Aorta (tissue), 5 donors: Measurements from ENCODE around the gene PHLDA3. TPM values are rescaled to one million over a fixed set of nuclear protein-coding genes. Genes with fewer than 3 reads are reported as not detected.
A peak's percentile ranks its signal among the peaks of the same experiment; 100 is the strongest.

Experiments
- ATAC-seq: fragments of 200-7000 bp; cut with Tn5 transposase; one replicate; pipeline ENCODE4 v1.9.1; 2022; ENCODE audit warnings: moderate library complexity; ENCODE audit not compliant: low FRiP score
- DNase-seq, 2 donors: peaks; one replicate each; pipeline ENCODE4 v3.0.0-alpha.2; 2020
- H3K27ac ChIP-seq, 2 donors: one replicate each; pipeline ENCODE4 v1.5.1; 2013; ENCODE audit warnings: low read length in 2 of 2, mild to moderate bottlenecking in 2 of 2, moderate library complexity in 2 of 2, control low read depth in 1 of 2, inconsistent platforms in 1 of 2, low read depth in 1 of 2
- H3K27me3 ChIP-seq, 2 donors: one replicate each; pipeline ENCODE4 v1.6.1; 2013; ENCODE audit warnings: control low read depth in 1 of 2, low read length in 1 of 2, mild to moderate bottlenecking in 1 of 2, moderate library complexity in 1 of 2; ENCODE audit not compliant: insufficient read depth in 2 of 2, control insufficient read depth in 1 of 2
- H3K36me3 ChIP-seq, 2 donors: one replicate each; pipeline ENCODE4 v1.6.1; 2013; ENCODE audit warnings: control low read depth in 1 of 2, low read length in 1 of 2, mild to moderate bottlenecking in 1 of 2; ENCODE audit not compliant: insufficient read depth in 2 of 2, control insufficient read depth in 1 of 2
- H3K4me1 ChIP-seq, 2 donors: one replicate each; pipeline ENCODE4 v1.6.1; 2013; ENCODE audit warnings: low read length in 2 of 2, control low read depth in 1 of 2, mild to moderate bottlenecking in 1 of 2, moderate library complexity in 1 of 2; ENCODE audit not compliant: insufficient read depth in 2 of 2, control insufficient read depth in 1 of 2
- H3K4me3 ChIP-seq, 2 donors: one replicate each; pipeline ENCODE4 v1.5.1; 2013; ENCODE audit warnings: low read length in 2 of 2, control low read depth in 1 of 2, mild to moderate bottlenecking in 1 of 2
- H3K9me3 ChIP-seq: one replicate; pipeline ENCODE4 v1.6.1; 2013; ENCODE audit warnings: mild to moderate bottlenecking, low read length; ENCODE audit not compliant: control insufficient read depth
- WGBS, 2 donors: extraction: QIAGEN DNeasy Blood & Tissue Kit; methylation state at CpG; one replicate each; pipeline ENCODE4 v1.1.7; 2013; 5-methylcytosine and 5-hydroxymethylcytosine counted together
- intact Hi-C, 2 donors: fragments of 100-400 bp; cut with DNase I; formaldehyde crosslinking; loops; one replicate each; pipeline versions ENCODE4 v1.14.2 to v1.15.0; 2022
- polyA plus RNA-seq, 2 donors: library from polyadenylated mRNA; stranded (reverse); fragments of 200-250 nt; gene quantifications; one replicate each; pipeline ENCODE4 v1.2.3, GENCODE V29; 2013
- total RNA-seq, 2 donors: library from RNA; stranded (reverse); fragmentation: NEBNext Ultra II Directional; extraction: Animal tissue kit (Norgen Biotek cat#: 25700); gene quantifications; one replicate each; pipeline ENCODE4 v1.2.1, GENCODE V29; 2021
- donor health status: healthy with polysubstance abuse.
- donor health status: Bipolar disorder and iron deficiency.
- donor health status: DM: no; HTN: no; CAD: no.
- donor health status: DM: no; HTN: no; CAD: no.
- donor health status: DM: yes; HTN: yes; CAD: no.

The PHLDA3 gene
- total and polyA plus RNA-seq, 4 donors = 33.7 to 71.6 (median 56.1) TPM

DNA sequence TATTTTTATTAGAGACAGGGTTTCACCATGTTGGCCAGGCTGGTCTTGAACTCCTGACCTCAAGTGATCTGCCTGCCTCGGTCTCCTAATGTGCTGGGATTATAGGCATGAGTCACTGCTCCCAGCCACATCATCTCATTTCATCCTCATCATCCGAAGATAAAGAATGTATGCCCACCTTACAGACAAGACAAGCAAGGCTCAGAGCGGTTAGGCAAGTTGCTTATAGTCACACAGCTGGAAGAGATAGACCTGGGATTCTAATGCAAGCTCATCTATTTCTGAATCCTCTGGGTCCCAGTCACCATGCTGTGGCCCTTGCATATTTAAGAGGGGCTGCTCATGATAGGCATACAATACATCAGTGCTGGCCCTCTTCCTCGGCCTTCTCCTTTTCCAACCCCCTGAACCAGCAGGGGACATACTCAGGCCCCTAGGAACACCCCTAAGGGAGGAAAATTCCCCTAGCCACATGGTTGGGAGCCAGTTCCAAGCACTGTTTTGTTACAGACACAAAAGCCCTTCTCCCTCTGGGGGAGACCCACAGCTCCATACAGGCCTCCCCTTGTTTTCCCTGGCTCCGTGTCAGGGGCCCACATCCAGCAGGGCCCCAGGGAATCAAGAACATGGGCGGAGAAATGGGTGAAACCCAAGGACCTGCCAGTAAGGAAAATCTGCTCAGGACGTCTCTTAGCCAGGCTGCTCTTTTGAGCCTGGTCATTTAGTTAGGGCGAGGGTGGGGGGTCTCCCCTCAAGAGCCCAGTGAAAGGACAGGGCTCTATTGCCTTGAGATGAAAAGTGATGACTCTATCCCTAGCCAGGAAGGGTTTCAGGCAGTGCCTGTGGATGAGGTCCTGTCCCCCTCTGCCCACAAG lies 31.0 kb upstream of the PHLDA3 start:
- no peak overlapping the region for H3K4me3 ChIP-seq

DNA sequence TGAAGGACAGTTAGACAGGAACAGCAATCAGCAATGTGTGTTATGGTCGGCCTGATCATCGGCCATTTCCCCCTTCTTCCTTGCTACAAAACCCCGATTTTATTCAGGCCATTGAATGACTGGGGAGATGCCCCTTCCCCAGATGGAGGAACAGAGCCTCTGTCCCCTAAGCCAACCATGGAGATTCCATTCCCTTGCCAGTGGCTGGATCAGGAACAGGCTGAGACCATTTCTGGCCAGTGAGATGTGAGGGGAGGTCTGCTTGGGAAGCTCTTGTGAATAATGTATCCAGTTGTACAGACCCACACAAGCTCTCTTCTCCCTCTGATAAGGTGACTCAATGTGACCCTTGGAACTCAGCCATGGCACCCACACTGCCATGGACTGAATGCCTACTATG lies 30.2 kb upstream of the PHLDA3 start:
- no peaks in the 10 kb centered on the region for H3K27me3 ChIP-seq
- H3K36me3 ChIP-seq = peaks cover 2 to 6% of the 10 kb centered on the region in 2 donors
- intact Hi-C loops = no loop called here
- no peak overlapping the region for H3K4me3 ChIP-seq
- H3K27ac ChIP-seq = peak overlapping the region in 1 of 2 donors; percentile 15
- no peaks in the 10 kb centered on the region for H3K9me3 ChIP-seq
- peaks cover 2 to 6% of the 10 kb centered on the region in 2 donors for H3K4me1 ChIP-seq
- DNase-seq = no peak
- no peak for ATAC-seq
- WGBS, 2 donors = 84 to 94% methylated on average over 3 of the region's 3 CpGs

More for the DNA sequence above, 31.0 kb upstream of the PHLDA3 start:
- Histone ChIP-seq H3K27me3 (no peaks in the 10 kb centered on the region), H3K4me1 (peaks cover 2 to 6% of the 10 kb centered on the region in 2 donors), H3K27ac (peak overlapping the region; percentile 63 to 73), H3K9me3 (no peaks in the 10 kb centered on the region), H3K36me3 (peaks cover 2 to 6% of the 10 kb centered on the region in 2 donors)
- intact Hi-C loops = no loop called here
- 26 to 27% methylated on average over 8 of the region's 8 CpGs for WGBS, 2 donors
- DNase-seq (peak in 1 of 2 donors; percentile 74), ATAC-seq (peak; percentile 30)

GRCh38 chr1:201498621-201499020 lies 29.6 kb upstream of the PHLDA3 start:
- DNase-seq (no peak), ATAC-seq (no peak)
- Histone ChIP-seq H3K4me3 (no peak overlapping the region), H3K36me3 (peaks cover 2 to 6% of the 10 kb centered on the region in 2 donors), H3K4me1 (peaks cover 2 to 6% of the 10 kb centered on the region in 2 donors), H3K9me3 (no peaks in the 10 kb centered on the region), H3K27me3 (no peaks in the 10 kb centered on the region), H3K27ac (peak overlapping the region in 1 of 2 donors; percentile 15)
- intact Hi-C loops = no loop called here
- WGBS, 2 donors = 82 to 83% methylated on average over 8 of the region's 8 CpGs

GRCh38 chr1:201497935-201498509 lies 29.0 kb upstream of the PHLDA3 start:
- H3K27ac ChIP-seq = peak overlapping the region in 1 of 2 donors; percentile 36
- H3K36me3 ChIP-seq = peaks cover 2 to 6% of the 10 kb centered on the region in 2 donors
- no peak overlapping the region for H3K4me3 ChIP-seq
- ATAC-seq (no peak), DNase-seq (no peak)
- H3K27me3 ChIP-seq = no peaks in the 10 kb centered on the region
- intact Hi-C loops = no loop called here
- peaks cover 2 to 6% of the 10 kb centered on the region in 2 donors for H3K4me1 ChIP-seq
- no peaks in the 10 kb centered on the region for H3K9me3 ChIP-seq
- 60 to 65% methylated on average over 16 of the region's 16 CpGs for WGBS, 2 donors

DNA sequence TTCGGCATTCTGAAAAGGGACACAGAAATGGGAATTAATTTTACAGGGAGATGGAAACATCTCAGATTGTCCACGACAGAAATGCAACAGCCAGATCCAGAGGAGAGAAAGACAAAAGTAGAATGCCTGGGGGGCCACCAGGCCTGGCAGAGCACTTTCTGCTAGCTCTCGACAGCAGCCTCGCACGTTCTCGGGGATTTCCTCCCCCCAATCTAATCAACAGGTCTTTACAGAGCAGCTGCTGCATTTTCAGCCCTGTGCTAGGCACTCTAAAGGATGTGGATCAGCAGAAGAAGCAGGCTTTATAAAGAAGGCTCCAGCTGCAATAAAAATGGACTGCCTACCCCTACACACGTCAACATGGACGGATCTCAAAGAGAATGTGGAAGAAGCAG lies 27.3 kb upstream of the PHLDA3 start:
- H3K4me1 ChIP-seq = peaks cover 4 to 7% of the 10 kb centered on the region in 2 donors
- H3K36me3 ChIP-seq = peaks cover 2 to 10% of the 10 kb centered on the region in 2 donors
- H3K9me3 ChIP-seq = no peaks in the 10 kb centered on the region
- DNase-seq (no peak), ATAC-seq (no peak)
- no peaks in the 10 kb centered on the region for H3K27me3 ChIP-seq
- 16 to 18% methylated on average over 8 of the region's 8 CpGs for WGBS, 2 donors
- intact Hi-C loops = no loop called here
- H3K4me3 ChIP-seq = no peak overlapping the region
- H3K27ac ChIP-seq = peak overlapping the region; percentile 59 to 85

DNA sequence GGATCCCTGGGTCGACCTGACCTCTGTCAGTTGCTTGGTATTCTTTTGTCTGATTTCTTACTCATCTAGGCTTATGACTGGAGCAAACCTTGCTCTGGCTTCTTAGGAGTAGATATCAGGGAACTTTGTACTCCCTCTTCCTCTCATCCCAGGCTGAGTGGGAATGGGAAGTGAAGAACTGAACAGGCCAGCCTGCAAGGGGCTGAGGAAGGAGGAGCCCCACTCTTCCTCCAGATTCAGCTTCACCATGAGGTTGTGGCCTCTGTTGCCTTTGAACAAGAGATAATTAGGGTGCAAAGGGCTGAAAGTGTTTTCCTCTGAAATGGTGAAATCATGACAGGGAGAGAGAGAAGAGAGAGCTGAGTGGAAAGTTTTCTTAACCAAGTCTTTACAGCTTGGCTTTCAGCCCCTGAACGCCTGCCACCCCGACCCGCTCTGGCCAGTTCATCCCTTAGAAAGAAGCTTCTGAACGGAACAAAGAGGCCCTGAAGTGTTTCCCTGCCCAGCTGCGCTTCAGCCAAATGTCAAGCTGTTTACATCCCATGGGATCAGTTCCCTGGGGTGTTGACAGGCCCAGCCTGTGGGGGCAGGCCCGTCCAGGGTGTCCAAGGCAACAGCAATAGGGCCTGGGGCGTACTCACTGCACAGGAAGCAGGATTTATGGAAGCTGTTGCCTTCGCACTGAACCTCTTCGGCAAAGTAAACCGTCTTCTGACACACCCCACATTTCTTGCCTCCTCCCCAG lies 26.7 kb upstream of the PHLDA3 start:
- peak; percentile 79 for ATAC-seq
- Histone ChIP-seq H3K36me3 (peaks cover 2 to 10% of the 10 kb centered on the region in 2 donors), H3K4me1 (peaks cover 4 to 7% of the 10 kb centered on the region in 2 donors), H3K4me3 (no peak overlapping the region), H3K27me3 (no peaks in the 10 kb centered on the region), H3K9me3 (no peaks in the 10 kb centered on the region), H3K27ac (peak overlapping the region; percentile 71 to 85)
- intact Hi-C loops = no loop called here
- peak; percentile 85 to 87 for DNase-seq
- 8 to 12% methylated on average over 11 of the region's 11 CpGs for WGBS, 2 donors

DNA sequence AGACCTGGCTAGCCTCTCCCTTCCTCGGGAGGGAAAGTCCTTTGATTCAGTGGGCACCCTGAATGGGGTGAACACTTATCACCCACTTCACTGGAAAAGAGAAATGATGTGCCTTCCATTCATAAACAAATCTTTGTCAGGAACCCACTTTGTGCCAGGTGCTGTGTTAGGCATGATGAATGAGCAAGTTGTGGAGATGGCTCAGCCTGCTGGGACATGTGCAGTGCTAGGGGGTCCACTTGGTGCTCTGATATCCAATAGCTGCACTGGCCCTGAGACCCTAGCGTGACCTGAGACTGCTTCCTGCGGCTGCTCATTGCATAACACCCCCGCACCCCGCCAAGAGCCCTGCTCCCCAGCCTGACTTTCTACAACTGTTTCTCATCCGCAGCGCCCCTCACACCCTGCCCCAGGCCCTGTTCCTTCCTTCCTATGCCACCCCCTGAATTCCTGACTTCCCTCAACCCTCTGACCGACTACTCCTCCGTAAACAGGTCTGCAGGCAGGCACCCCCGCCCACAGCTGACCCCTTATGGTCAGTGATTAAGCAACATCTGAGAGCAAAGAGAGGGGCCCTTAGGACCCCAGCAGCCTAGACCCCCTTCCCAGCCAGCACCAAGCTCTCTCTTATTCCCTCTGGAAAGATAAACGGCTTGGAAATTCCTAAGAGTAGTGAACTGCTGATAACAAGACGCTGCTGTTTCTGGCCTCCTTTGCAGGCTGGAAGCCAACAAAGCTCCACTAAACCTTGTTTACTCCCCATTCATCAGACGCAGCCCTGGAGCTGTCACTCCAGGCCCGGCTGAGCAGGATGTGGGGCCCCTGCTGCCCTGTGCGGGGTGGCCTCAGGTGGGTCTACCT lies 25.0 kb upstream of the PHLDA3 start:
- 36 to 41% methylated on average over 15 of the region's 15 CpGs for WGBS, 2 donors
- peaks cover 4 to 7% of the 10 kb centered on the region in 2 donors for H3K4me1 ChIP-seq
- peaks cover 2 to 13% of the 10 kb centered on the region in 2 donors for H3K36me3 ChIP-seq
- no peak for DNase-seq
- intact Hi-C loops = no loop called here
- no peak overlapping the region for H3K4me3 ChIP-seq
- ATAC-seq = no peak
- H3K27me3 ChIP-seq = no peaks in the 10 kb centered on the region
- H3K9me3 ChIP-seq = no peaks in the 10 kb centered on the region
- peak overlapping the region; percentile 29 to 37 for H3K27ac ChIP-seq
